ENCODE data around the gene PSMD2.
A peak's percentile ranks its signal among the peaks of the same experiment; 100 is the strongest.
"Not testable (repeated sequence)": the region's sequence is repeated elsewhere in the genome, so short reads cannot be mapped to it uniquely, and the experiment has no call there.

Gene PSMD2

GRCh38 chr3:184298759-184299487, at the start of gene PSMD2:
PSMD2 (plus strand) TSS chr3:184299241; CDS start chr3:184299267, 26 bp downstream.
- DNase-seq (ENCODE audit: low spot score), result peak; percentile 99

- DNase-seq (ENCODE audit: low spot score), result peak; percentile 97
Observed at GRCh38 chr3:184249412-184250166, 49.5 kb upstream of the PSMD2 start, which contains the start of gene EEF1AKMT4. EEF1AKMT4 (plus strand) TSS chr3:184249672; CDS start chr3:184249695, 23 bp downstream.

- DNase-seq (ENCODE audit: low spot score), result peak; percentile 92
Observed at GRCh38 chr3:184250167-184250828, 48.7 kb upstream of the PSMD2 start.

GRCh38 chr3:184255291-184256039, 43.6 kb upstream of the PSMD2 start:
- DNase-seq (ENCODE audit: low spot score), result no peak

GRCh38 chr3:184257083-184257915, 41.7 kb upstream of the PSMD2 start:
- no peak for DNase-seq (ENCODE audit: low spot score)

GRCh38 chr3:184258926-184259325, 40.1 kb upstream of the PSMD2 start:
- DNase-seq (ENCODE audit: low spot score), result no peak

- DNase-seq (ENCODE audit: low spot score), result no peak
Observed at GRCh38 chr3:184259396-184259877, 39.6 kb upstream of the PSMD2 start.

- DNase-seq (ENCODE audit: low spot score), result peak; percentile 86
Observed at GRCh38 chr3:184259878-184260723, 38.9 kb upstream of the PSMD2 start.

GRCh38 chr3:184260724-184261269, 38.2 kb upstream of the PSMD2 start:
- no peak for DNase-seq (ENCODE audit: low spot score)

GRCh38 chr3:184261270-184261853, 37.7 kb upstream of the PSMD2 start, which contains the start of gene CAMK2N2:
CAMK2N2 (minus strand) TSS chr3:184261553; CDS start chr3:184261285, 268 bp downstream.
- DNase-seq (ENCODE audit: low spot score), result peak; percentile 86

- DNase-seq (ENCODE audit: low spot score), result peak; percentile 51
Observed at GRCh38 chr3:184261854-184262763, 36.9 kb upstream of the PSMD2 start.

GRCh38 chr3:184262764-184263179, 36.3 kb upstream of the PSMD2 start:
- no peak for DNase-seq (ENCODE audit: low spot score)

GRCh38 chr3:184267249-184267648, 31.8 kb upstream of the PSMD2 start:
- not testable (repeated sequence) for DNase-seq (ENCODE audit: low spot score)

GRCh38 chr3:184272269-184272668, 26.8 kb upstream of the PSMD2 start:
- DNase-seq (ENCODE audit: low spot score), result no peak

GRCh38 chr3:184275381-184275701, 23.7 kb upstream of the PSMD2 start:
- DNase-seq (ENCODE audit: low spot score), result no peak

- peak; percentile 74 for DNase-seq (ENCODE audit: low spot score)
Observed at GRCh38 chr3:184275961-184276910, 22.8 kb upstream of the PSMD2 start, which contains the start of gene ECE2. ECE2 (plus strand) TSS chr3:184276022; CDS start chr3:184276154, 132 bp downstream.

- no peak for DNase-seq (ENCODE audit: low spot score)
Observed at GRCh38 chr3:184277366-184277765, 21.7 kb upstream of the PSMD2 start.

All from GM03348 (cell line).